HG02943 (cell line): Measurements from ENCODE around the gene SLC8A3.

Source experiments
- ATAC-seq: cut with Tn5 transposase; IDR thresholded peaks from one replicate; pipeline ENCODE4 v1.9.1; 2021; ENCODE audit warnings: mild to moderate bottlenecking, low read depth, moderate library complexity; ENCODE audit not compliant: unreplicated experiment

SLC8A3 gene

GRCh38 chr14:70130482-70130881 is 58.3 kb downstream of the SLC8A3 start:
- ATAC-seq: no peak

- no peak for ATAC-seq
These were observed 61.6 kb downstream of the SLC8A3 start for GRCh38 chr14:70127186-70127585.

- no peak for ATAC-seq
These were observed 65.0 kb downstream of the SLC8A3 start for GRCh38 chr14:70123796-70124195.

- ATAC-seq: no peak
These were observed 67.2 kb downstream of the SLC8A3 start for GRCh38 chr14:70121521-70121920.

- no peak for ATAC-seq
These were observed 70.7 kb downstream of the SLC8A3 start for GRCh38 chr14:70118064-70118463.

- no peak for ATAC-seq
These were observed 72.5 kb downstream of the SLC8A3 start for GRCh38 chr14:70116278-70116677.

GRCh38 chr14:70114621-70115156 is 74.1 kb downstream of the SLC8A3 start:
- ATAC-seq: no peak

- ATAC-seq: no peak
These were observed 75.5 kb downstream of the SLC8A3 start for GRCh38 chr14:70113211-70113610.

- ATAC-seq: no peak
These were observed 80.3 kb downstream of the SLC8A3 start for GRCh38 chr14:70108419-70108818.

GRCh38 chr14:70107309-70107708 is 81.4 kb downstream of the SLC8A3 start:
- no peak for ATAC-seq

GRCh38 chr14:70100071-70100470 is 88.7 kb downstream of the SLC8A3 start:
- no peak for ATAC-seq

- ATAC-seq: no peak
These were observed 90.4 kb downstream of the SLC8A3 start for GRCh38 chr14:70098250-70098809.

- no peak for ATAC-seq
These were observed 91.0 kb downstream of the SLC8A3 start for GRCh38 chr14:70097576-70098249.

GRCh38 chr14:70096866-70097265 is 91.9 kb downstream of the SLC8A3 start:
- no peak for ATAC-seq

GRCh38 chr14:70094631-70095030 is 94.1 kb downstream of the SLC8A3 start:
- no peak for ATAC-seq

- no peak for ATAC-seq
These were observed 94.6 kb downstream of the SLC8A3 start for GRCh38 chr14:70094106-70094505.

GRCh38 chr14:70093156-70093555 is 95.6 kb downstream of the SLC8A3 start:
- no peak for ATAC-seq

GRCh38 chr14:70087380-70087697 is 101.4 kb downstream of the SLC8A3 start:
- ATAC-seq: no peak

GRCh38 chr14:70086685-70087379 is 101.9 kb downstream of the SLC8A3 start:
- ATAC-seq: no peak

- ATAC-seq: no peak
These were observed 104.5 kb downstream of the SLC8A3 start for GRCh38 chr14:70084226-70084625.

- no peak for ATAC-seq
These were observed 106.4 kb downstream of the SLC8A3 start for GRCh38 chr14:70082394-70082793.

GRCh38 chr14:70080076-70080475 is 108.7 kb downstream of the SLC8A3 start:
- no peak for ATAC-seq
